IPS DF 6.9 (cell line): ENCODE results near the gene ZNF277.
"Not testable (repeated sequence)": the region's sequence is repeated elsewhere in the genome, so short reads cannot be mapped to it uniquely, and the experiment has no call there.

Source experiments
- DNase-seq: peaks from one replicate; pipeline ENCODE4 v3.0.0-alpha.2; 2013; ENCODE audit warnings: low read depth, low spot score
- H3K27ac ChIP-seq: one replicate; pipeline ENCODE4 v1.5.1; 2013; ENCODE audit warnings: low read length, control low read depth
- H3K27me3 ChIP-seq: 2 replicates; pipeline ENCODE4 v1.6.1; 2013; ENCODE audit warnings: mild to moderate bottlenecking, low read length; ENCODE audit not compliant: control insufficient read depth, insufficient read depth
- H3K36me3 ChIP-seq: 2 replicates; pipeline ENCODE4 v1.6.1; 2013; ENCODE audit warnings: low read length; ENCODE audit not compliant: control insufficient read depth, insufficient read depth
- H3K4me1 ChIP-seq: 2 replicates; pipeline ENCODE4 v1.6.1; 2013; ENCODE audit warnings: low read length; ENCODE audit not compliant: control insufficient read depth, insufficient read depth
- H3K4me3 ChIP-seq: 2 replicates; pipeline ENCODE4 v1.5.1; 2013; ENCODE audit warnings: mild to moderate bottlenecking, low read length
- H3K9me3 ChIP-seq: 2 replicates; pipeline ENCODE4 v1.6.1; 2013; ENCODE audit warnings: low read length, inconsistent platforms; ENCODE audit not compliant: control insufficient read depth, insufficient read depth
- WGBS: extraction: QIAGEN DNeasy Blood & Tissue Kit; methylation state at CpG from one replicate; pipeline ENCODE4 v1.1.7; 2013; ENCODE audit warnings: mixed read lengths, missing lambda C conversion rate; ENCODE audit not compliant: insufficient read length, insufficient coverage; 5-methylcytosine and 5-hydroxymethylcytosine counted together

Gene ZNF277

DNA sequence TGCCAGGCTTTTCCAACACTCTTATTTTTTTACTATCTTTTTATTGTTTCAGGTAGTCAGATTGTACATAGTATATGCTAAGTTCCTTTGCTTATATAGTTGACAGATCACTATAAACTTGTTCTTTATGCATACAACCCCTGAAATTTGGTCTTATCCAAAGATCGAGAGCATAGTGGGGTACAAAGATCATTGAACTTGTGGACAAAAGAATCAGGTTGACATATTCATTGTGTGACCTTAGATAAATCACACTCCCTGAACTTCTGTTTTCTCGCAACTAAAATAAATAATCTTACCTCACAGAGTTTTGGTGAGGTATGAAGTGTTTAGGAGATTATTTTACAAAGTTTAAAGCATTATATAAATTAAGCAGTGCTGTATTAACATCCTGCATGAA, 22.1 kb downstream of the ZNF277 start:
- H3K27ac ChIP-seq, result no peak overlapping the region
- no peaks in the 10 kb centered on the region for H3K27me3 ChIP-seq
- H3K4me1 ChIP-seq, result no peaks in the 10 kb centered on the region; the same call in 1 of the 2 replicates
- DNase-seq, result no peak
- no CpG with 5 or more reads among the region's 2 CpGs for WGBS
- H3K4me3 ChIP-seq, result no peak overlapping the region
- H3K9me3 ChIP-seq, result no peaks in the 10 kb centered on the region
- H3K36me3 ChIP-seq, result no peaks in the 10 kb centered on the region

DNA sequence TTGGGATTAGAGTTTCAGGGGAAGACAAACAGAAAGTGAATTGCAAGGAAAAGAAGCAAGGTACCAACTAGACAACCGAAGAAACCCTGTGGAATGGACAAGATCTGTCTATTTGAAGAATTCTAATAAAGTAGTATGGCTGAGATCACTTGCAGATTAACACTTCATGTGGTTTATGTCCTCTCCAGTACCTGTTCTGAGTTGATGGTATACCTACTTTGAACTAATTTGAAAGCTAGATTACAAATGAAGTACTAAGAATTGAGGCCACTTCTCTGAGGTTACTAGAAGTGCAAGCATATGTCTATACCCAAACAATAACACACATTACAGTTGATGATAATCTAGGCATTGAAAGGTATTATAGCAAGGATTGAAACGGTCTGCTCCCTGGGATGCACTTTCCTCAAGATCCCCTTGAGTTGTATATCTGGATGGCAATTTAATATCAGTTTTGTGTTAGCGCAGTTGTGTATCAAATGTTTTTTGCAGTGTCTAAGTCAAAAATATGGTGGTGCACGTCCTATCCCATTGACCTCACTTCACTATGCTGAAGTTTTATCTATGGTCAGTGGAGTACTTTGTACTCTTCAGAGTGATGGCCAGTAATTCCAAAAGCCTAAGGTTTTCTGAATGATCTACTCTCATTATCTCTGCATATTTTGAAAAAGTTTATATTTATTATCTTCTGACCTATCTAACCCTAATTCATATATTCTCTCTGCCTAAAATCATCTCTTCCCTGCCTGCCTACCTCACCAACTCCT, 25.9 kb downstream of the ZNF277 start:
- Histone ChIP-seq H3K36me3 (no peaks in the 10 kb centered on the region), H3K27me3 (no peaks in the 10 kb centered on the region), H3K9me3 (no peaks in the 10 kb centered on the region), H3K4me1 (no peaks in the 10 kb centered on the region), H3K27ac (no peak overlapping the region), H3K4me3 (no peak overlapping the region)
- no CpG with 5 or more reads among the region's 4 CpGs for WGBS
- DNase-seq, result no peak

DNA sequence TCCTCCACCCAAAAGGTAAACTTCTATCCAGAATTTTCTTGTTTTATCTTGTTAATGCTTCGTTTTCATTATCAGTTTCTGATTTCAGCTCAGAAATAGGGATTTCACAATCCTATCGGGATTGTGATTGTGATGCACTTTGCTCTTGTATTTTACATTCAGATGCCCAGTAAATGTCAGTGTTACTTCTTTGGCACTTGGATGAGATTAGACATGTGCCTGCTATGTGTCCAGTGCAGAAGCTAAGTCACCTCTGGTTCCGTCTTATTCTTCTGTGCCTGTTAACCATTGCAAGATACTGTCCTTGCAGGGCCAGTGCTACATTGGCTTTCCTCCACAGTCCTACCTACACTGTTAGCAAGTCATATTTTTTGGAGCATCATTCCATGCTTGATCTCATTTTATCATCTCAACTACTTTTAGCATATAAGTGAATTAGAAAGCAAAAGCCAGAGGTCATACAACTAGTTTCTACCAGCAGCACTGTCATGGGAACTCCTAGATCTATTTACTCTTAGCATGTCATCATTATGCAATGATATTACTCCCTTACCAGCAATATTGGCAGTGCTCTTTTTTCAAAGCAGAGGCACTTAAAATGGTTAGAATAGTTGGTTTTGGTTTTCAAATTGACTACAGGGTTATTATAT, 26.7 kb downstream of the ZNF277 start:
- H3K4me1 ChIP-seq, result no peaks in the 10 kb centered on the region

DNA sequence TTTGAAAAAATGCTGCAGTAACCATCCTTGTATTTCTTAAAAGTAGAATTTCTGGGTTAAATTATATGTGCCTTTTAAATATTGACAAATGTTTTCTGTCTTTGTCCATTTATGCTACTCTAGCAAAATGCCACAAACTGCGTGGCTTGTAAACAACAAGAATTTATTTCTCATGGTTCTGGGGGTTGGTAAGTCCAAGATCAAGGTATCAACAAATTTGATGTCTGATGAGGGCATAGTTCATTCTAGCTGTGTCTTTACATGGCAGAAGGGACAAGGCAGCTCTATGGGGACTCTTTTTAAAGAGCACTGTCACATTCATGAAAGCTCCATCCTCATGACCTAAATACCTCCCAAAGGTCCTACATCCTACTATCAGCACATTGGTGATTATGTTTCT, 27.7 kb downstream of the ZNF277 start:
- Histone ChIP-seq H3K9me3 (no peaks in the 10 kb centered on the region), H3K27ac (no peak overlapping the region), H3K27me3 (no peaks in the 10 kb centered on the region), H3K4me3 (no peak overlapping the region), H3K4me1 (0 out of 2 replicates have a peak, but pooled peaks cover under 1% of the 10 kb centered on the region), H3K36me3 (no peaks in the 10 kb centered on the region)
- no CpG with 5 or more reads among the region's 1 CpG for WGBS
- no peak for DNase-seq

More for the DNA sequence above, 26.7 kb downstream of the ZNF277 start:
- Histone ChIP-seq H3K36me3 (no peaks in the 10 kb centered on the region), H3K4me3 (no peak overlapping the region), H3K9me3 (no peaks in the 10 kb centered on the region), H3K27me3 (no peaks in the 10 kb centered on the region), H3K27ac (no peak overlapping the region)
- DNase-seq, result no peak
- no CpG with 5 or more reads among the region's 3 CpGs for whole genome bisulfite sequencing

DNA sequence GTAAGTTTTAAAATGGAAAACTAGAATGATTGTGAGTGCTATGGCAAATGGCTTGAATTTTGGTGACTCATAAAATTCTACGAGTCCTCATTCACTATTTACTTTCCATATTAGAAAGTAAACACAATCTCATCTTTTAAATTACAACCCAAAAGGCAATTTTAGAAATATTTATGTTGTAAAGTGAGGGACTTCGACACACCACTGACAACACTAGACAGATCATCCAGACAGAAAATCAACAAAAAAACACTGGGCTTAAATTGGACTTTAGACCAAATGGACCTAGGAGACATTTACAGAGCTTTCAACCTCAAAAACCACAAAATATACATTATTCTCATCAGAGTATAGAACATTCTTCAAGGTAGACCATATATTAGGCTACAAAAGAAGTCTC, 30.1 kb downstream of the ZNF277 start:
- WGBS, result no CpG with 5 or more reads among the region's 2 CpGs
- DNase-seq, result no peak
- no peaks in the 10 kb centered on the region for H3K27me3 ChIP-seq
- H3K36me3 ChIP-seq, result no peaks in the 10 kb centered on the region
- 0 out of 2 replicates have a peak, but pooled peaks cover 1% of the 10 kb centered on the region for H3K4me1 ChIP-seq
- H3K4me3 ChIP-seq, result no peak overlapping the region
- H3K27ac ChIP-seq, result no peak overlapping the region
- no peaks in the 10 kb centered on the region for H3K9me3 ChIP-seq

DNA sequence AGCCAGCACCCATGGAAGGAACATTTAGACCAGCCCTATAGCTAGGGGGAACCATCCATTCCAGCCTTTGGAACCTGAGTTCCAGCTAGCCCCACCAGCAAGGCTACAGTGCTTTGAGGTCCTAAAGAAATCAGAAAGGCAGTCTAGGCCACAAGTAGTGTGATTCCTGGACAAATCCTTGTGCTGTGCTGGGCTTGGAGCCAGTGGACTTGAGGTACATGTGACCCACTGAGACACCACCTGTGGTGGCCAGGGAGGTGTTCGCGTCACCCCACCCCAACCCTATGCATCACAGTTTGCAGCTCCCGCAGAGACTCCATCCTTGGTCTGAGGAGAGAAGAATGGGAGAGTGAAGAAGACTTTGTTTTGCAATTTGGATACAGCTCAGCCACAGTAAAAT, 31.8 kb downstream of the ZNF277 start:
- H3K9me3 ChIP-seq, result no peaks in the 10 kb centered on the region
- no peaks in the 10 kb centered on the region for H3K36me3 ChIP-seq
- H3K4me3 ChIP-seq, result no peak overlapping the region
- no CpG with 5 or more reads among the region's 3 CpGs for WGBS
- H3K27me3 ChIP-seq, result no peaks in the 10 kb centered on the region
- 0 out of 2 replicates have a peak, but pooled peaks cover 1% of the 10 kb centered on the region for H3K4me1 ChIP-seq
- DNase-seq, result no peak
- no peak overlapping the region for H3K27ac ChIP-seq

DNA sequence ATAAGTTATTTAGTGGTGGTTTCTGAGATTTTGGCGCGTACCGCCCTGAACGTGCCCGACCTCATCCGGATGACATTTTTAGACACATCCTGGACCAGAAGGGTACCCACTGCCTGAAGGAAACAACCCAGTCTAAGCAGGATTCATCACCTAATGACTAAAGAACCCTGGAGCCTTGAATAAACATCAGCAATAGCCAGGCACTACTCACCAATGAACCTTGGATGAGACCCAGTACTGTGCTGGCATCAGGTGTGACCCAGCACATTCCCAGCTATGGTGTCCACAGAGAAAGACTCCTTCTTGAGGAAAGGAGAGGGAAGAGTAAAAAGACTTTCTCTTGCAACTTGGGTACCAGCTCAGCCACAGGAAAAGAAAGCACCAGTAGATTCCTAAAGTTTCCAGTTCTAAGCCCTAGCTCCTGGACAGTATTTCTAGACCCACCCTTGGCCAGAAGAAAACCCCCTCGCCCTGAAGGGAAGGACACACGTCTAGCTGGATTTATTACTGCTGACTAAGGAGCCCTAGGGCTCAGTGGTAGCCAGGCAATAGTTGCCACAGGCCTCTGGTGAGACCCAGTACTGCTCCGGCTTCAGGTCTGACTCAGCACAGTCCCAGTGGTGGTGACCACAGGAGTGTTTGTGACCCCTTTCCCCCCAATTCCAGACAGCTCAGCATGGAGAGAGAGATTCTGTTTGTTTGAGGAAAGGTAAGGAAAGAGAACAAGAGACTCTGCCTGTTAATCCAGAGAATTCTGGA, 32.5 kb downstream of the ZNF277 start:
- no peaks in the 10 kb centered on the region for H3K36me3 ChIP-seq
- H3K4me3 ChIP-seq, result no peak overlapping the region
- no peaks in the 10 kb centered on the region for H3K9me3 ChIP-seq
- no peaks in the 10 kb centered on the region for H3K27me3 ChIP-seq
- no CpG with 5 or more reads among the region's 9 CpGs for WGBS
- H3K27ac ChIP-seq, result no peak overlapping the region
- DNase-seq, result no peak
- H3K4me1 ChIP-seq, result 0 out of 2 replicates have a peak, but pooled peaks cover 1% of the 10 kb centered on the region

DNA sequence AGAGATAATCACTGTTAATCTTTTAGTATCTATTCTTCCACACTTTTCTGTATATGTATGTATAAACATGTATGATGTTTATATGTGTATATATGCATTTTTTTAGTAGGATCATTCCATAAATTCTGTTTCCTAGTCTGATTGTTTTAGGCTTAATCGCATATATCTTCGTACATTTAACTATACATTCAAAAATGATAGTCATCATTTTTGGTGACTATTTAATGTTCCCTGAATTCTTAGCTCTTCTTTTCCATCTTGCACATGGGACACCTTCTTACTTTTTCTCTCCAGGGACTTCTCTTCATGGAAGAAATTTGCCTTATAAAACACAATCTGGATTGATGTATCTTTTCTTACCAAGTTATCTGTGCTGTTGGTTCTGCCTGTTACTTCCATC, 42.1 kb downstream of the ZNF277 start:
- peaks cover 3% of the 10 kb centered on the region; the same call in 1 of the 2 replicates for H3K27me3 ChIP-seq
- WGBS, result no CpG with 5 or more reads among the region's 2 CpGs
- H3K4me1 ChIP-seq, result peaks cover 3% of the 10 kb centered on the region
- no peak for DNase-seq
- H3K4me3 ChIP-seq, result no peak overlapping the region
- H3K36me3 ChIP-seq, result no peaks in the 10 kb centered on the region
- no peak overlapping the region for H3K27ac ChIP-seq
- H3K9me3 ChIP-seq, result no peaks in the 10 kb centered on the region

DNA sequence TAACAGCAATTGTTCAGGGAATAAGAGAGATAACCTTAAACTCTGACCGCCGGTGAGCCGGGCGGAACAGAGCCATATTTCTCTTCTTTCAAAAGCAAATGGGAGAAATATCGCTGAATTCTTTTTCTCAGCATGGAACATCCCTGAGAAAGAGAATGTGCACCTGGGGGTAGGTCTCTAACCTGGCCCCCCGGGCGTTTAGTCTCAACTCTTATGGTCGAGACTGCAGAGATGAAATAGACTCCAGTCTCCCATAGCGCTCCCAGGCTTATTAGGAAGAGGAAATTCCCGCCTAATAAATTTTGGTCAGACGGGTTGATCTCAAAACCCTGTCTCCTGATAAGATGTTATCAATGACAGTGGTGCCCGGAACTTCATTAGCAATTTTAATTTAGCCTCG, 43.5 kb downstream of the ZNF277 start:
- H3K4me3 ChIP-seq, H3K27ac ChIP-seq, H3K4me1 ChIP-seq, H3K36me3 ChIP-seq, H3K9me3 ChIP-seq, H3K27me3 ChIP-seq: not testable (repeated sequence)
- no CpG with 5 or more reads among the region's 13 CpGs for WGBS
- DNase-seq, result peak; percentile 63

DNA sequence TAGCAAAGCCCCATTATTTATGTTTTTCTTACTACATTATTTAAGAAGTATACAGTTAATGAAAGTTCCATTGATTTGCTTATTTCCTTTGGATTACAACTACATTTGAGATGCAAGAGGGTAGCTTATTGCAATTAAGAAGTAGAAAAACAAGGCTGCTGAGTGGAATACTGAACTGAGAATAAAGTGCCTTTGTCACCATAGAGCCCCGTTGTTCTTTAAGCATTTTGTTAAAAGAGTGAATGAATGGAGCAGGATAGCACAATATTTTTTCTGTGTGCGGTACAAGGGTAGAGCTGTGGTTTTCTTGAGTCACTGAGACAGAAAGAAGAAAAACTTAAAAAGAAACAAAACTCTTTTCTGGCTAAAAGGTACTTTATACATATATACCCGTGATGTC, 45.6 kb downstream of the ZNF277 start:
- H3K9me3 ChIP-seq, result no peaks in the 10 kb centered on the region
- peaks cover 6% of the 10 kb centered on the region for H3K4me1 ChIP-seq
- H3K4me3 ChIP-seq, result no peak overlapping the region
- no peaks in the 10 kb centered on the region for H3K36me3 ChIP-seq
- no peak for DNase-seq
- no peak overlapping the region for H3K27ac ChIP-seq
- peaks cover 3% of the 10 kb centered on the region; the same call in 1 of the 2 replicates for H3K27me3 ChIP-seq
- whole genome bisulfite sequencing, result no CpG with 5 or more reads among the region's 3 CpGs
